SK-N-MC (cell line): ENCODE measurements around the gene PODN.

Experiments used
- DNase-seq: peaks from one replicate; pipeline ENCODE4 v3.0.0-alpha.2; 2011; ENCODE audit warnings: low read depth, low spot score
- H3K27ac ChIP-seq: fragments of 200-600 bp; sonication (generic); 2 replicates; pipeline ENCODE4 v1.5.1; 2016; ENCODE audit warnings: mixed run types
- H3K36me3 ChIP-seq: fragments of 200-600 bp; sonication (generic); 2 replicates; pipeline ENCODE4 v1.6.1; 2017; ENCODE audit warnings: antibody characterized with exemption, low read length, mixed read lengths; ENCODE audit not compliant: insufficient read depth
- H3K4me3 ChIP-seq: fragments of 200-600 bp; sonication (generic); 2 replicates; pipeline ENCODE4 v1.5.1; 2016
- H3K9ac ChIP-seq: fragments of 200-600 bp; sonication (generic); 2 replicates; pipeline ENCODE4 v1.8.0; 2017; ENCODE audit warnings: mixed run types, mixed read lengths; ENCODE audit not compliant: insufficient read length
- H3K9me3 ChIP-seq: fragments of 200-600 bp; sonication (generic); 2 replicates; pipeline ENCODE4 v1.6.1; 2017; ENCODE audit warnings: low read depth, mild to moderate bottlenecking, antibody characterized with exemption, low read length, moderate library complexity, mixed read lengths
- EZH2 ChIP-seq: fragments of 200-600 bp; sonication (generic); IDR thresholded peaks from one replicate; pipeline ENCODE4 v1.6.1; 2017; ENCODE audit warnings: antibody characterized with exemption
- FOXP2 ChIP-seq: optimal IDR thresholded peaks from 2 replicates; pipeline ENCODE3; 2011; ENCODE audit warnings: mild to moderate bottlenecking, moderate library complexity; ENCODE audit not compliant: insufficient read depth; ENCODE audit errors: extremely low read length, control extremely low read depth
- POLR2AphosphoS5 ChIP-seq: IDR thresholded peaks from 2 replicates; pipeline ENCODE4 v1.6.1; 2012; ENCODE audit warnings: mild to moderate bottlenecking, low read depth, low read length, borderline replicate concordance

Gene PODN

GRCh38 chr1:53132176-53132575 is 70.2 kb downstream of the PODN start:
- no peaks in the 10 kb centered on the region for H3K36me3 ChIP-seq

GRCh38 chr1:53133261-53134041 is 71.4 kb downstream of the PODN start:
- H3K27ac ChIP-seq: no peak overlapping the region
- no peak overlapping the region for H3K4me3 ChIP-seq
- no peak overlapping the region for H3K9ac ChIP-seq
- TF ChIP-seq FOXP2: no peak
- no peak for TF ChIP-seq EZH2
- no peak for TF ChIP-seq POLR2AphosphoS5
- H3K36me3 ChIP-seq: no peaks in the 10 kb centered on the region
- no peaks in the 10 kb centered on the region; the same call in 1 of the 2 replicates for H3K9me3 ChIP-seq
- no peak for DNase-seq

More at GRCh38 chr1:53132176-53132575, 70.2 kb downstream of the PODN start:
- TF ChIP-seq POLR2AphosphoS5 (no peak), FOXP2 (no peak), EZH2 (no peak)
- no peak for DNase-seq
- Histone ChIP-seq H3K9me3 (no peaks in the 10 kb centered on the region), H3K4me3 (no peak overlapping the region), H3K27ac (no peak overlapping the region), H3K9ac (no peak overlapping the region)

GRCh38 chr1:53134042-53134485 is 72.1 kb downstream of the PODN start:
- Histone ChIP-seq H3K27ac (no peak overlapping the region), H3K9me3 (no peaks in the 10 kb centered on the region; the same call in 1 of the 2 replicates), H3K36me3 (no peaks in the 10 kb centered on the region), H3K4me3 (no peak overlapping the region), H3K9ac (no peak overlapping the region)
- TF ChIP-seq FOXP2 (no peak), POLR2AphosphoS5 (no peak), EZH2 (no peak)
- DNase-seq: no peak
